PC-9 (cell line): Measurements from ENCODE around the gene CLCN6. TPM values are rescaled to one million over a fixed set of nuclear protein-coding genes. Genes with fewer than 3 reads are reported as not detected.
A peak's percentile ranks its signal among the peaks of the same experiment; 100 is the strongest.

Experiments
- BruUV-seq: library from RNA; stranded (reverse); fragments of 400-500 nt; replicated peaks from 2 replicates; lab custom pipeline; 2021; lab: Mats Ljungman, UMichigan
- CTCF ChIA-PET: fragments of 300-600 bp; sonication (Branson Sonifier 250); formaldehyde crosslinking; loops from one replicate; lab custom pipeline; 2022; ENCODE audit warnings: antibody characterized with exemption; lab: Charles Lee
- POLR2A ChIA-PET: fragments of 300-600 bp; sonication (Branson Sonifier 250); formaldehyde crosslinking; loops from one replicate; lab custom pipeline; 2022; ENCODE audit warnings: antibody characterized with exemption; ENCODE audit not compliant: unreplicated experiment; lab: Charles Lee
- DNase-seq, 2 experiments: peaks; one replicate each; pipeline versions ENCODE4 v3.0.0 to v3.0.0-alpha.2; 2015 to 2022; ENCODE audit warnings: mixed read lengths in 1 of 2
- H2AFZ ChIP-seq: fragments of 200-600 bp; sonication (generic); 2 replicates; pipeline ENCODE4 v1.8.1; 2017; ENCODE audit warnings: antibody characterized with exemption
- H3F3A ChIP-seq: fragments of 200-600 bp; sonication (generic); 2 replicates; pipeline ENCODE4 v1.8.1; 2017; ENCODE audit warnings: antibody characterized with exemption, mild to moderate bottlenecking, low read depth; ENCODE audit not compliant: insufficient read depth
- H3K27ac ChIP-seq: fragments of 200-600 bp; sonication (generic); 2 replicates; pipeline ENCODE4 v1.6.1; 2016; ENCODE audit warnings: mixed run types
- H3K27me3 ChIP-seq: fragments of 200-600 bp; sonication (generic); 2 replicates; pipeline ENCODE4 v1.6.1; 2016; ENCODE audit warnings: low read depth, mixed run types; ENCODE audit not compliant: insufficient read depth
- H3K36me3 ChIP-seq: fragments of 200-600 bp; sonication (generic); 2 replicates; pipeline ENCODE4 v1.6.1; 2016; ENCODE audit warnings: low read depth, mixed run types
- H3K4me1 ChIP-seq: fragments of 200-600 bp; sonication (generic); replicated peaks from 2 replicates; pipeline ENCODE4 v1.6.1; 2016; ENCODE audit warnings: mixed run types; ENCODE audit not compliant: insufficient read depth
- H3K4me2 ChIP-seq: fragments of 200-600 bp; sonication (generic); 2 replicates; pipeline ENCODE4 v1.6.1; 2017; ENCODE audit warnings: mixed run types
- H3K4me3 ChIP-seq: fragments of 200-600 bp; sonication (generic); 2 replicates; pipeline ENCODE4 v1.6.1; 2016; ENCODE audit warnings: mixed run types
- H3K79me2 ChIP-seq: fragments of 200-600 bp; sonication (generic); 2 replicates; pipeline ENCODE4 v1.6.1; 2017; ENCODE audit warnings: low read depth, mixed run types
- H3K9me2 ChIP-seq: fragments of 200-600 bp; sonication (generic); 2 replicates; pipeline ENCODE4 v1.8.1; 2017; ENCODE audit warnings: mild to moderate bottlenecking; ENCODE audit not compliant: insufficient read depth
- H3K9me3 ChIP-seq: fragments of 200-600 bp; sonication (generic); 2 replicates; pipeline ENCODE4 v1.8.1; 2016; ENCODE audit warnings: low read depth; ENCODE audit not compliant: insufficient read depth
- H4K20me1 ChIP-seq: fragments of 200-600 bp; sonication (generic); 2 replicates; pipeline ENCODE4 v1.8.1; 2017; ENCODE audit not compliant: insufficient read depth
- CTCF ChIP-seq: fragments of 200-600 bp; sonication (generic); conservative IDR thresholded peaks from 2 replicates; pipeline ENCODE4 v1.6.1; 2017; ENCODE audit warnings: mixed run types, antibody characterized with exemption, mild to moderate bottlenecking, moderate library complexity
- EZH2 ChIP-seq: fragments of 200-600 bp; sonication (generic); IDR thresholded peaks from 2 replicates; pipeline ENCODE4 v1.8.0; 2017; ENCODE audit warnings: antibody characterized with exemption, low read depth
- intact Hi-C: fragments of 100-400 bp; cut with micrococcal nuclease; formaldehyde crosslinking; loops from one replicate; pipeline ENCODE4 v1.10.0; 2022; ENCODE audit not compliant: unreplicated experiment
- total RNA-seq: library from RNA; stranded (reverse); gene quantifications from 2 replicates; pipeline ENCODE4 v1.2.3, GENCODE V29; 2021

The CLCN6 gene
- total RNA-seq, 1 experiment from 2014 or later, result 16.7 TPM

- Histone ChIP-seq H3K4me1 (peaks cover under 1% of the 10 kb centered on the region), H3K4me2 (no peak overlapping the region), H4K20me1 (no peaks in the 10 kb centered on the region), H3K27me3 (no peaks in the 10 kb centered on the region), H3K9me3 (no peaks in the 10 kb centered on the region), H2AFZ (no peak overlapping the region), H3K36me3 (no peaks in the 10 kb centered on the region), H3K4me3 (no peak overlapping the region), H3K9me2 (no peaks in the 10 kb centered on the region), H3K79me2 (no peaks in the 10 kb centered on the region), H3F3A (no peaks in the 10 kb centered on the region), H3K27ac (no peak overlapping the region)
- CTCF ChIA-PET, result no interaction called here
- intact Hi-C loops, result loop anchor here (1.0 to 5.0 kb wide), 3 partner anchors 18 to 50 kb away; partner anchors contain the start of genes AGTRAP and MTHFR
- peak in 1 of 2 experiments; percentile 74 for DNase-seq
- POLR2A ChIA-PET, result interaction anchor here (0.5 to 0.7 kb wide), 4 partner anchors 19 to 193 kb away, joined by 3 to 7 read pairs (median 4); partner anchors contain the start of gene AGTRAP
- TF ChIP-seq CTCF (no peak), EZH2 (no peak)
- no TSS peak for BruUV-seq
Measured at GRCh38 chr1:11787251-11787803, 18.7 kb upstream of the CLCN6 start.

GRCh38 chr1:11787804-11788436, 18.1 kb upstream of the CLCN6 start:
- Histone ChIP-seq H3K9me3 (no peaks in the 10 kb centered on the region), H3K9me2 (no peaks in the 10 kb centered on the region), H3K36me3 (no peaks in the 10 kb centered on the region), H3K79me2 (no peaks in the 10 kb centered on the region), H4K20me1 (no peaks in the 10 kb centered on the region), H2AFZ (no peak overlapping the region), H3F3A (no peaks in the 10 kb centered on the region), H3K27me3 (no peaks in the 10 kb centered on the region), H3K4me1 (peaks cover 4% of the 10 kb centered on the region), H3K4me3 (no peak overlapping the region), H3K27ac (no peak overlapping the region), H3K4me2 (no peak overlapping the region)
- no peak for DNase-seq
- ChIA-PET CTCF (interaction anchor here (0.6 kb wide), 1 partner anchor 40 kb away, joined by 4 read pairs; no protein-coding TSS in a partner anchor), POLR2A (interaction anchor here (0.5 to 0.7 kb wide), 2 partner anchors 19 to 192 kb away, joined by 3 to 5 read pairs; no protein-coding TSS in a partner anchor)
- intact Hi-C loops, result loop anchor here (1.0 to 5.0 kb wide), 3 partner anchors 17 to 51 kb away; partner anchors contain the start of genes AGTRAP and MTHFR
- no TSS peak for BruUV-seq
- TF ChIP-seq CTCF, result no peak
- no peak for TF ChIP-seq EZH2

GRCh38 chr1:11788549-11789053, 17.4 kb upstream of the CLCN6 start:
- Histone ChIP-seq H3K4me2 (no peak overlapping the region), H3K4me1 (peaks cover 4% of the 10 kb centered on the region), H3K36me3 (no peaks in the 10 kb centered on the region), H3K9me2 (no peaks in the 10 kb centered on the region), H4K20me1 (no peaks in the 10 kb centered on the region), H3K27me3 (no peaks in the 10 kb centered on the region), H3K4me3 (no peak overlapping the region), H3K9me3 (no peaks in the 10 kb centered on the region), H3K27ac (no peak overlapping the region), H3K79me2 (no peaks in the 10 kb centered on the region), H2AFZ (no peak overlapping the region), H3F3A (no peaks in the 10 kb centered on the region)
- ChIA-PET CTCF (interaction anchor here (0.6 kb wide), 1 partner anchor 40 kb away, joined by 4 read pairs; no protein-coding TSS in a partner anchor), POLR2A (no interaction called here)
- intact Hi-C loops, result loop anchor here (5.0 kb wide), 2 partner anchors 34 to 51 kb away; partner anchors contain the start of gene AGTRAP
- no peak for DNase-seq
- no TSS peak for BruUV-seq
- no peak for TF ChIP-seq CTCF
- TF ChIP-seq EZH2, result no peak
